CD8-positive, alpha-beta memory T cell (primary cell): Measurements from ENCODE around the gene PAX4. TPM values are rescaled to one million over a fixed set of nuclear protein-coding genes. Genes with fewer than 3 reads are reported as not detected.
A peak's percentile ranks its signal among the peaks of the same experiment; 100 is the strongest.

Experiments used
- CTCF ChIA-PET: fragments of 350-600 bp; sonication (Branson Sonifier 250); formaldehyde crosslinking; loops from one replicate; lab custom pipeline; 2021; ENCODE audit warnings: antibody characterized with exemption; lab: Charles Lee
- POLR2A ChIA-PET: fragments of 350-600 bp; sonication (Branson Sonifier 250); formaldehyde crosslinking; loops from one replicate; lab custom pipeline; 2021; ENCODE audit warnings: antibody characterized with exemption; lab: Charles Lee
- DNase-seq, 5 donors: peaks; one replicate each; pipeline versions ENCODE4 v3.0.0 to v3.0.0-alpha.2; 2020 to 2022; ENCODE audit warnings: mixed read lengths in 1 of 5
- H3K27ac ChIP-seq: one replicate; pipeline ENCODE4 v1.7.0; 2013; ENCODE audit warnings: low read depth, mild to moderate bottlenecking, low read length, moderate library complexity
- H3K27me3 ChIP-seq: 2 replicates; pipeline ENCODE4 v1.7.0; 2013; ENCODE audit warnings: low read length, mild to moderate bottlenecking; ENCODE audit not compliant: insufficient read depth, poor library complexity, severe bottlenecking
- H3K36me3 ChIP-seq: 2 replicates; pipeline ENCODE4 v1.7.0; 2013; ENCODE audit warnings: mild to moderate bottlenecking, low read length, moderate library complexity; ENCODE audit not compliant: insufficient read depth
- H3K4me1 ChIP-seq: 2 replicates; pipeline ENCODE4 v1.7.0; 2013; ENCODE audit warnings: mild to moderate bottlenecking, low read length, moderate library complexity; ENCODE audit not compliant: insufficient read depth
- H3K4me3 ChIP-seq: 2 replicates; pipeline ENCODE4 v1.7.0; 2013; ENCODE audit warnings: mild to moderate bottlenecking, low read length
- H3K9me3 ChIP-seq: 2 replicates; pipeline ENCODE4 v1.7.0; 2013; ENCODE audit warnings: mild to moderate bottlenecking, low read length
- H3K27ac Mint-ChIP-seq, 8 donors: one replicate each; pipeline ENCODE4 v1.8.0; 2020 to 2021; ENCODE audit warnings: mixed read lengths in 8 of 8, mild to moderate bottlenecking in 6 of 8, inconsistent platforms in 3 of 8, moderate library complexity in 3 of 8
- H3K27me3 Mint-ChIP-seq, 2 donors: one replicate each; pipeline ENCODE4 v1.8.0; 2020 to 2021; ENCODE audit warnings: mixed read lengths in 2 of 2, mild to moderate bottlenecking in 1 of 2, moderate library complexity in 1 of 2
- H3K36me3 Mint-ChIP-seq, 3 donors: one replicate each; pipeline ENCODE4 v1.8.0; 2020 to 2021; ENCODE audit warnings: mixed read lengths in 3 of 3, inconsistent platforms in 1 of 3, mild to moderate bottlenecking in 1 of 3
- H3K4me1 Mint-ChIP-seq, 3 donors: one replicate each; pipeline ENCODE4 v1.8.0; 2020 to 2021; ENCODE audit warnings: mixed read lengths in 3 of 3, inconsistent platforms in 1 of 3, mild to moderate bottlenecking in 1 of 3
- H3K4me3 Mint-ChIP-seq, 7 donors: one replicate each; pipeline ENCODE4 v1.8.0; 2020 to 2021; ENCODE audit warnings: mixed read lengths in 7 of 7, mild to moderate bottlenecking in 6 of 7, moderate library complexity in 4 of 7, inconsistent platforms in 2 of 7
- H3K9me3 Mint-ChIP-seq, 5 donors: one replicate each; pipeline ENCODE4 v1.8.0; 2020 to 2022; ENCODE audit warnings: mixed read lengths in 5 of 5, mild to moderate bottlenecking in 3 of 5, moderate library complexity in 2 of 5, inconsistent platforms in 1 of 5
- polyA plus RNA-seq: library from polyadenylated mRNA; unstranded; fragments of 300-500 nt; fragmentation: Illumina TruSeq; gene quantifications from one replicate; pipeline ENCODE4 v1.2.3, GENCODE V29; 2021
- total RNA-seq, 2 experiments: library from RNA; stranded (reverse); gene quantifications; one replicate each; pipeline ENCODE4 v1.2.3, GENCODE V29; 2021

Gene PAX4
- total and polyA plus RNA-seq, 3 experiments from 2014 or later = not detected

DNA sequence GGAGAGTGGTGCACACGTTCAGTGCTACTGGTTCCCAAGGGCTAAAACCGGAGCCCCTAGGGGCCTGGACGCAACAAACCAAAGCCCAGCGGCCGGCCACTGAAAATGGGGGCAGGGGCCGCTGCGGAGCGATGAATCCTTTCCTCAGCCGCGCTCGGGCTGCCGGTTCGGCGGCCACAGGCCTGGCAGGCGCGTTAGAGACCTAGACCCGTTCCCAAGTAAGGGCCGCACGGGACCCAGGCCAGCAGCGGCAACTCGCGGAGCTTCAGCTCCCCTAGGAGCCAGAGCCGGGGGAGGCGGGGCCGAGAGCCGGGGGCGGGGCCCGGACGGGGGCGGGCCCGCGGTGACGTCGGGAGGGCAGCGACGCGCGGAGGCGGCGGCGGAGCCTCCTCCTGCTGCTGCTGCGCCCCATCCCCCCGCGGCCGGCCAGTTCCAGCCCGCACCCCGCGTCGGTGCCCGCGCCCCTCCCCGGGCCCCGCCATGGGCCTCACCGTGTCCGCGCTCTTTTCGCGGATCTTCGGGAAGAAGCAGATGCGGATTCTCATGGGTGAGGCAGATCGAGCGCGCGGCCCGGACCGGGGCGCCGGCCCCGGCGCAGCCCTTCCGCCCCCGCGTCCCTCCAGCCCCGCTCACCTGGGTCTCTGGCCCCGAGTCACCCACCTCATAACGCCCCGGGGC, 29.8 kb downstream of the PAX4 start, which contains the start of gene ARF5:
Gene ARF5 (plus strand): TSS at position 393 of the 678 bp plus-strand sequence. CDS start 88 bp downstream, at position 481.
- Mint-ChIP-seq H3K4me3 (peak within 1 kb of the TSS; percentile 91 to 99 (median 97)), H3K4me1 (peaks cover 46 to 65% (median 54%) of the 10 kb centered on the region in 3 donors), H3K27me3 (no peaks in the 10 kb centered on the region), H3K9me3 (no peaks in the 10 kb centered on the region), H3K36me3 (peaks cover 0 to 50% (median 3%) of the 10 kb centered on the region in 3 donors), H3K27ac (peak within 1 kb of the TSS; percentile 67 to 99 (median 96))
- Histone ChIP-seq H3K9me3 (no peaks in the 10 kb centered on the region), H3K27me3 (no peaks in the 10 kb centered on the region), H3K4me1 (peaks cover 43% of the 10 kb centered on the region), H3K36me3 (peaks cover 13% of the 10 kb centered on the region), H3K4me3 (peak within 1 kb of the TSS; percentile 79), H3K27ac (peak within 1 kb of the TSS; percentile 92)
- peak; percentile 81 to 91 (median 86) for DNase-seq
- ChIA-PET CTCF (no interaction called here), POLR2A (interaction anchor here (1.5 kb wide), 2 partner anchors 63 to 548 kb away, joined by 5 to 9 read pairs; no protein-coding TSS in a partner anchor)

DNA sequence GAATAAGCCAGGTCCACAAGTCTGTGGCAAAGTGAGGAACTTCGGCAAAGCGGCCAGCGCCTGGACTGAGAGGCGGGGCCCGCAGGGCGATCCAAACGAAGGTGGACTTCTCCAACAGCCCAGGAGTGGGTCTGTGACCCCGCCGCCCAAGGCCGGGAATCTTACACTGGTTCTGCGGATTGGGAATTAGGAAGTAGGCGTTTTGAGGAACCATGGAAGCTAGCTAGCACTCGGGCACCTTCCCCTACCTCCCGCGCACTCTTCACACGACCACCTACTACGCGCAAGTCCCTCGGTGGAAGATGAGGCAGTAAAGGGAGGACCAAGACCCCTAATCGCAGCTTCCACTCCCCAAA, 30.3 kb downstream of the PAX4 start:
- CTCF ChIA-PET = interaction anchor here (0.6 kb wide), 1 partner anchor 548 kb away, joined by 3 read pairs; no protein-coding TSS in a partner anchor
- no peak for DNase-seq
- Histone ChIP-seq H3K9me3 (no peaks in the 10 kb centered on the region), H3K27me3 (no peaks in the 10 kb centered on the region), H3K4me1 (peaks cover 48% of the 10 kb centered on the region), H3K27ac (peak overlapping the region; percentile 48), H3K4me3 (peak overlapping the region; percentile 58), H3K36me3 (peaks cover 13% of the 10 kb centered on the region)
- Mint-ChIP-seq H3K36me3 (peaks cover 0 to 51% (median 3%) of the 10 kb centered on the region in 3 donors), H3K4me3 (peak overlapping the region; percentile 58 to 97 (median 91)), H3K27ac (peak overlapping the region in 7 of 8 donors; percentile 7 to 95 (median 74)), H3K27me3 (no peaks in the 10 kb centered on the region), H3K4me1 (peaks cover 51 to 70% (median 59%) of the 10 kb centered on the region in 3 donors), H3K9me3 (no peaks in the 10 kb centered on the region)
- POLR2A ChIA-PET = interaction anchor here (1.5 kb wide), 2 partner anchors 64 to 548 kb away, joined by 5 to 9 read pairs; no protein-coding TSS in a partner anchor

DNA sequence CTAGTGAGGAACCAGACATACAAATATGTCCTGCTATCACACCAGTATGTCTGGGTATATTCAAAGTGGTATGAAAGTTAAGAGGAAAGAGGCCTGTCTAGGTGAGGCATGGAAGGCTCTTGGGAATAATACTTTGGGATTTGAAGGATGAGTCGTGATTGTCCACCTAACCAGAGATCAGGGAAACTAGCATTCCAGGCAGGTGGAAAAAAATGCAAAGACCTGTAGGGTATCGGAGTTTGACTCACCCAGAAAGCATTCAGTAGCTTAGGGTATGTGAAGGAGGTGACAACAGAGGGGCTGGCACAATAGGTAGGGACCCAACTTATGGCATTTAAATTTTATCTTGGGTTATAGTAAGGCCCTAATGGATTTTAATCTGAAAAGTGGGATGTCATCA, 31.6 kb downstream of the PAX4 start:
- peak overlapping the region; percentile 81 for H3K4me3 ChIP-seq
- H3K36me3 Mint-ChIP-seq = peaks cover 0 to 54% (median 4%) of the 10 kb centered on the region in 3 donors
- H3K4me1 Mint-ChIP-seq = peaks cover 61 to 80% (median 72%) of the 10 kb centered on the region in 3 donors
- POLR2A ChIA-PET = interaction anchor here (0.6 to 1.4 kb wide), 2 partner anchors 65 to 180 kb away, joined by 3 to 4 read pairs; no protein-coding TSS in a partner anchor
- H3K27me3 ChIP-seq = no peaks in the 10 kb centered on the region
- H3K27ac Mint-ChIP-seq = peak overlapping the region in 6 of 8 donors; percentile 26 to 97 (median 94)
- H3K4me1 ChIP-seq = peaks cover 61% of the 10 kb centered on the region
- H3K9me3 ChIP-seq = no peaks in the 10 kb centered on the region
- H3K9me3 Mint-ChIP-seq = no peaks in the 10 kb centered on the region
- DNase-seq = no peak
- CTCF ChIA-PET = interaction anchor here (1.5 kb wide), 1 partner anchor 43 kb away, joined by 5 read pairs; no protein-coding TSS in a partner anchor
- H3K4me3 Mint-ChIP-seq = peak overlapping the region; percentile 58 to 97 (median 91)
- no peak overlapping the region for H3K27ac ChIP-seq
- H3K27me3 Mint-ChIP-seq = no peaks in the 10 kb centered on the region
- peaks cover 18% of the 10 kb centered on the region for H3K36me3 ChIP-seq

DNA sequence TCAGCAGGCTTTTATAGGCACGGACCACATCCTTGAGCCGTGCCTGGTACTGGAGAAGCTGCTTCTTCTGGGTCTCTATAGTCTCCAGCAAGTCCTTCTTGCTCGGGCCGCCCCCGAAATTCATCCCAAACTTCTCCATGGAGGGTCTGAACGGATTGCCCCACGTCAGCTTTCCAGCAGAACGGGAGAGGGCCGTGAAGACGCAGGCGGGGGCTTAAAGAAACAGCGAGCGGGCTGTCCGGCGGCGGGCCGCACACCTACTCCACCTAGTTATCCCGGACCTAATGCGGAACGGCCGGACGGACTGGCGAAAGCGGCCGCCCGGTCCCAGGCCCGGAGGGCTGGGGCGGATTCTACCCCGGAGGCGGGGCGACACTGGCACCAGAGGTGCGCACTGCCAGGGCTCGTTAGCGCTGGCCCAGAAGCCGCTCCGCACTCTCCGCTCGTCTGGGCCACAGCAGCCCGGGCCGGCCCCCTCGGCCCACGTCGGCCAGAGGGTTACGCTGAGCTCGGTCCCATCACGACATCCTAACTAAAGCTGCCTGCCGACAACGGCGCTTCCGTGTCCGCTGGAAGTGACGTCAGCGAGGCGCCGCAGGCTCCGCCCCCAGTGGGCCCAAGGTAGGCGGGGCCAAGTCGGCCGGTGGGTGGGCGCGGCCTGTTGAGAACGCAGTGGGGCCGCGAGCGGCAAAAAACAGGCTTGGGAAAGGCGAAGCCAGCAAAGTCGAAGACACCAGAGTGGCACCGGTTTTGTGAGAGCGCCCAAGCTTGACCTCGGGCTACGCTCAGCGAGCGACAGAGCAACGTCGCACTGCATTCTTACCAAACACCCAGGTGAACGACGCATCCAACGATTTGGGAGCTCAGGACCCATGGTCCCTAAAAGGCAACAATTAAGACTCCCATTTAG, 32.6 kb downstream of the PAX4 start, which contains the start of gene GCC1:
Gene GCC1 (minus strand): TSS at position 553 of the 910 bp plus-strand sequence. CDS start 414 bp downstream, at position 139.
- POLR2A ChIA-PET = interaction anchor here (0.6 kb wide), 1 partner anchor 179 kb away, joined by 4 read pairs; no protein-coding TSS in a partner anchor
- peaks cover 14% of the 10 kb centered on the region for H3K36me3 ChIP-seq
- H3K4me3 ChIP-seq = peak within 1 kb of the TSS; percentile 81

DNA sequence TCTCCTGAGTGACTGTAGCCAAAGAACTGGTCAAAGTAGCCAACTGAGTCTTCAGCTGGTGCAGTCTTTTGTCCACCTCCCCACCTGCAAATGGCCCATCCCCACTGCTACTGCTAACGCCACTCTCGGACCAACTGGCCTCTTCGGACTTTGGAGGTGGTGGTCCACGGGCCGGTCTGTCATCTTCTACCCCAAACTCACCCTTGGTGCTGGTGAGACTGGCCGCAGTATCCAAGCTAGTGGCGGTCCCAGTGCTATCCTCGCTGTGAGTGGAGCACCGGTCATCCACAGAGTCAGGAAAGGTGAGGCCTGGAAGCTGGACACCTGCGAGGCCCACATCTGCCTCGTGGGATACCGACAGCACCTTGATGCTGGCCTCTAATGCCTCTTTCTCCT, 33.3 kb downstream of the PAX4 start:
- ChIA-PET POLR2A (no interaction called here), CTCF (interaction anchor here (1.5 to 1.6 kb wide), 2 partner anchors 44 to 124 kb away, joined by 3 to 5 read pairs; no protein-coding TSS in a partner anchor)
- peaks cover 14% of the 10 kb centered on the region for H3K36me3 ChIP-seq
- no peak for DNase-seq
- H3K4me1 ChIP-seq = peaks cover 67% of the 10 kb centered on the region
- peak overlapping the region; percentile 90 for H3K27ac ChIP-seq
- Mint-ChIP-seq H3K4me1 (peaks cover 68 to 89% (median 82%) of the 10 kb centered on the region in 3 donors), H3K9me3 (no peaks in the 10 kb centered on the region), H3K27me3 (no peaks in the 10 kb centered on the region), H3K36me3 (peaks cover 0 to 50% (median 6%) of the 10 kb centered on the region in 3 donors), H3K27ac (peak overlapping the region; percentile 92 to 98 (median 95)), H3K4me3 (peak overlapping the region; percentile 91 to 97 (median 93))
- no peaks in the 10 kb centered on the region for H3K9me3 ChIP-seq
- no peaks in the 10 kb centered on the region for H3K27me3 ChIP-seq
- peak overlapping the region; percentile 81 for H3K4me3 ChIP-seq

More for the DNA sequence above, 32.6 kb downstream of the PAX4 start, which contains the start of gene GCC1:
- CTCF ChIA-PET = interaction anchor here (0.9 to 1.6 kb wide), 3 partner anchors 44 to 124 kb away, joined by 3 to 5 read pairs (median 3); no protein-coding TSS in a partner anchor
- Mint-ChIP-seq H3K4me3 (peak within 1 kb of the TSS; percentile 91 to 97 (median 93)), H3K4me1 (peaks cover 70 to 88% (median 82%) of the 10 kb centered on the region in 3 donors), H3K9me3 (no peaks in the 10 kb centered on the region), H3K27ac (peak within 1 kb of the TSS; percentile 92 to 98 (median 95)), H3K27me3 (no peaks in the 10 kb centered on the region), H3K36me3 (peaks cover 0 to 52% (median 5%) of the 10 kb centered on the region in 3 donors)
- Histone ChIP-seq H3K27ac (peak within 1 kb of the TSS; percentile 90), H3K9me3 (no peaks in the 10 kb centered on the region), H3K27me3 (no peaks in the 10 kb centered on the region), H3K4me1 (peaks cover 69% of the 10 kb centered on the region)
- DNase-seq = peak; percentile 89 to 94 (median 93)

DNA sequence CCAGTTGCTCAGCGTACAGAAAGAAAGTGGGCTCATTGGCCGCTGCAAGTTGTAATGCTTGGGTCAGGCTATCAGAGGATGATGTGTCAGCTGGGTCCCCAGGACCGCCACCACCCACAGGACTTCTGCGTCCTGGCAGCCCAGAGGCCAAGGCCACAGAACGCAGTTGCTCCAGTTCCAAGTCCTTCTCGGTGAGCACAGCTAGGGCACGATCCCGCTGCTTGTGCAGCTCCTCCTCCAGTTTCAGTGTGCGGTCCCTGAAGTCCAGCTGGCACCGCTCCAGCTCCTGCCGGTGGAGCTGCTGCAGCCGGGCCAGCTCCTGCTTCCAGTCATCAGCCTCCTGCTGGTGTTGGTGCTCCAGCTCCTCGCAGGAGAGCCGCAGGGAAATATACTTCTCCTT, 35.6 kb downstream of the PAX4 start:
- POLR2A ChIA-PET = interaction anchor here (0.6 kb wide), 1 partner anchor 8 kb away, joined by 4 read pairs; no protein-coding TSS in a partner anchor
- H3K36me3 ChIP-seq = peaks cover 14% of the 10 kb centered on the region
- no peaks in the 10 kb centered on the region for H3K9me3 ChIP-seq
- Mint-ChIP-seq H3K36me3 (peaks cover 0 to 61% (median 9%) of the 10 kb centered on the region in 3 donors), H3K27ac (peak overlapping the region in 1 of 8 donors; percentile 33), H3K4me3 (peak overlapping the region in 4 of 7 donors; percentile 8 to 97 (median 40)), H3K9me3 (no peaks in the 10 kb centered on the region), H3K4me1 (peaks cover 62 to 86% (median 84%) of the 10 kb centered on the region in 3 donors), H3K27me3 (no peaks in the 10 kb centered on the region)
- H3K27ac ChIP-seq = no peak overlapping the region
- no peak overlapping the region for H3K4me3 ChIP-seq
- CTCF ChIA-PET = no interaction called here
- H3K27me3 ChIP-seq = no peaks in the 10 kb centered on the region
- no peak for DNase-seq
- peaks cover 52% of the 10 kb centered on the region for H3K4me1 ChIP-seq

DNA sequence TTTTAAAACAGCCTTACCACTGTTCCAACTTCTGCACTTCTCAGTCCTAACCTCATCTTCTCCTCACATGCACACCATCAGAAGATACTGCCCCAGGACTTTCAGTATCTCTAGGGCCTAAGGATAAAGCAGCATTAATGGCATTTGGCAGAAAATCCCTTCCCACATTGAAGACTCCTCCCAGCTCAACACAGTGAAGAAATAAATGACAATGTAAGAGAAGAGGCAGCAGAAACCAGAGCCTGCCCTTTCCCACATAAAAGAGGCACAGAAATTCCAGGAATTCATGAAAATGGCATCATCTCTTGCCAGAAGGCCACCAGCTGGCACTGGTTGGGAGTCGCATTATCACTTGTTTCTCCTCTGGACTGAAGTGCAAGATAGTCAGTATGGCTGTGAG, 36.2 kb downstream of the PAX4 start:
- peaks cover 14% of the 10 kb centered on the region for H3K36me3 ChIP-seq
- Mint-ChIP-seq H3K9me3 (no peaks in the 10 kb centered on the region), H3K4me3 (peak overlapping the region in 4 of 7 donors; percentile 8 to 97 (median 38)), H3K4me1 (peaks cover 62 to 81% (median 80%) of the 10 kb centered on the region in 3 donors), H3K27ac (peak overlapping the region in 5 of 8 donors; percentile 17 to 51 (median 33)), H3K36me3 (peaks cover 0 to 64% (median 12%) of the 10 kb centered on the region in 3 donors), H3K27me3 (no peaks in the 10 kb centered on the region)
- ChIA-PET CTCF (no interaction called here), POLR2A (interaction anchor here (0.6 kb wide), 1 partner anchor 7 kb away, joined by 4 read pairs; no protein-coding TSS in a partner anchor)
- no peaks in the 10 kb centered on the region for H3K27me3 ChIP-seq
- no peak for DNase-seq
- no peaks in the 10 kb centered on the region for H3K9me3 ChIP-seq
- H3K27ac ChIP-seq = no peak overlapping the region
- no peak overlapping the region for H3K4me3 ChIP-seq
- H3K4me1 ChIP-seq = peaks cover 52% of the 10 kb centered on the region
